Hippocampal formation (tissue), 2 donors: Measurements from ENCODE around the gene OR10A4.
"Not testable (repeated sequence)": the region's sequence is repeated elsewhere in the genome, so short reads cannot be mapped to it uniquely, and the experiment has no call there.

Experiments
- DNase-seq, 2 donors: peaks; one replicate each; lab custom pipeline; 2025; lab: John Stamatoyannopoulos, UW

The OR10A4 gene

DNA sequence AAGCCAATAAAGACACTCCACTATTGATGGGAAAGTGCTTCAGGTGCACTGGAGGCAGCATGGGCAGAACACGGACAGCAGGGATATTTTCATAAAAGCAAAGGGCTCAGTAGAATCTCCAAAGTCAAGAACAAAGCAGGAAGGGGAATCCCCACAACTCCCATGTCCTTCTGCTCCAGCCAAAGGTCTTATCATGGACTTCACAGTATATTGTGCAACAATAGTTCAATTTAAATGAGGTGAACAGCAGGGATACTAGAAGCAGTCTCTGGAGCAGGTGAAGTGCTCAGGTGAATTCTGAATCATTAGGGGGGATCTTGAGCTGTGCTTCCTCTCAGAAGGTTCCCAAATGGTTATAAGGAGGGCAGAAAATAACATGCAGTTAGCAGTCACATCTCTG, 22.5 kb downstream of the OR10A4 start:
- no peak for DNase-seq

DNA sequence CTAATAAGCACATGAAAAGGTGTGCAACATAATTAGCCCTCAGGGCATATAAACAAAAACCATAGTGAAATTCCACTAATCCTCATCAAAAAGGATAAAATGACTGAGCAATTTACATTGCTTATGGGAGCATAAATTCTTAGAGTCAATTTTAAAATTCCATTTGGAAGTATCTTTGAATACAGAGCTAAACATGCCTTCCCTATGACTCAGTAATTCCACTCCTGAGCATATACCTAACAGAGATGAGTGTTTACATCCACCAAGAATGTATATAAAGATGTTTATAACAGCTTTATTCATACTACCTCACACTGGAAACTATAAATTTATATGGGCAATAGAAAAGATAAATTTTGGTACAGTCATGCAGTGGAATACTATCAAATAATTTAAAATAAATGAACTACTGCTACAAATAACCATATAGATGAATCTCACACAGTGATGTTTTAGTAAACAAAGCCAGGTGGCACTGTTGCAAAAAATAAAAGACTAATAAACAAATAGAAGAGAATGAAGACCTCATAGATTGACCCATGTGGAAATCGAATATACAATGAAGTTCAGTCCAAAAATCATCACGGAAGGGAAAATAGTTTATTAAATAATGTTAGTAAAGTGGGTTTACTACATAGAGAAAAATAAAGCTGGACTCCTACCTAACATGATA, 24.0 kb downstream of the OR10A4 start:
- no peak for DNase-seq

DNA sequence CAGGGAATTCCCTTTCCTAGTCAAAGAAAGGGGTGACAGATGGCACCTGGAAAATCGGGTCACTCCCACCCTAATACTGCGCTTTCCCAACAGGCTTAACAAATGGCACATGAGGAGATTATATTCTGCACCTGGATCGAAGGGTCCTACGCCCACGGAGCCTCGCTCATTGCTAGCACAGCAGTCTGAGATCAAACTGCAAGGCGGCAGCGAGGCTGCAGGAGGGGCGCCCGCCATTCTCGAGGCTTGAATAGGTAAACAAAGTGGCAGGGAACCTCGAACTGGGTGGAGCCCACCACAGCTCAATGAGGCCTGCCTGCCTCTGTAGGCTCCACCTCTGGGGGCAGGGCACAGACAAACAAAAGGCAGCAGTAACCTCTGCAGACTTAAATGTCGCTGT, 28.4 kb downstream of the OR10A4 start:
- DNase-seq = not testable (repeated sequence)

- DNase-seq = no peak
Observed at GRCh38 chr11:6911378-6911777, 35.0 kb downstream of the OR10A4 start.

GRCh38 chr11:6911948-6912347, 35.5 kb downstream of the OR10A4 start:
- no peak for DNase-seq

GRCh38 chr11:6919698-6920097, 43.3 kb downstream of the OR10A4 start:
- DNase-seq = no peak

GRCh38 chr11:6920702-6921101, 44.3 kb downstream of the OR10A4 start, which contains the start of gene OR2D3:
OR2D3 (plus strand) TSS chr11:6921002; CDS start chr11:6921002, 0 bp downstream.
- DNase-seq = no peak

DNA sequence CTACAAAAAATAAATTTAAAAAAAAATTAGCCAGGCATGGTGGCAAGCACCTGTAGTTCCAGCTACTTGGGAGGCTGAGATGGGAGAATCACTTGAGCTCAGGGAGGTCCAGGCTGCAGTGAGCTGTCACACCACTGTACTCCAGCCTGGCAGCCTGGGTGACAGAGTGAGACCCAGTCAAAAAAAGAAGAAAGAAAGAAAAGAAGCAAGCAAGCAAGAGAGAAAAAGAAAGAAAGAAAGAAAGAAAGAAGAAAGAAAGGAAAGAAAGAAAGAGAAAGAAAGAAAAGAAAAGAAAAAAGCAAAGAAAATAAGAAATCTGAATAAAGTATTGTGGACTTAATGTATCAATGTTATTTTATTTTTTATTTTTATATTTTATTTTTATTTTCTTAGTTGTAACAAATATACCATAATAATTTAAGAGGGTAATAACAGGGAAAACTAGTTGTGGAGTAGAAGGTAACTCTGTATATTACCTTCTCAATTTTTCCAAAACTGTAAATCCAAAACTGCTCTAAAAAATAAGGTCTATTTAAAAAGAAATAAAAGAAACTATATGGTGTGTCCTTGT, 48.7 kb downstream of the OR10A4 start:
- DNase-seq = no peak

DNA sequence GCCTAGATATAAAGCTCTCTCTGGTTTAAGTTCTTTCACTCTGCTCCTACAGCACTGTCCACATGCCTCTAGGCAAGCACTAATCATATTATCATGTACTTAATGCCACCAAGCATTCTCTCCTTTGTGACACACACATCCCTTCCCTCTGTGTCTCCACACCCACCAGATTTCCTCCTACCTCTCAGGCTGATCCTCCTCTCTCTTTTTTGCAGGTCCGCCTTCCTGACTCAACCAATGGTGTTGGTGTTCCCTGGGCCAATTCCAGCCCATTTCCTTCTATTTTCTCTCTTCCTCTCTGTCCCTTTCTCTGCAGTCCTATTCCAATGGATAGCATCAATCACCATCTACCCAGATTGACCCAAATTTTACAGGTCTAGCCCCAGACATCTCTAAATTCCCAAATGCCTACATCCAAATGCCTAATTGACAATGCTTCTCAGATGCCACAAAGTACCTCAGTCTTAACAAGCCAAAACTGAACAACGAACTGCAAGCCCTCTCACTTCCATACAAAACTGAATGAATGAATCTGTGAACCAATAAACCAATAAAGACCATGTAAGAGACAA, 49.3 kb downstream of the OR10A4 start:
- no peak for DNase-seq

DNA sequence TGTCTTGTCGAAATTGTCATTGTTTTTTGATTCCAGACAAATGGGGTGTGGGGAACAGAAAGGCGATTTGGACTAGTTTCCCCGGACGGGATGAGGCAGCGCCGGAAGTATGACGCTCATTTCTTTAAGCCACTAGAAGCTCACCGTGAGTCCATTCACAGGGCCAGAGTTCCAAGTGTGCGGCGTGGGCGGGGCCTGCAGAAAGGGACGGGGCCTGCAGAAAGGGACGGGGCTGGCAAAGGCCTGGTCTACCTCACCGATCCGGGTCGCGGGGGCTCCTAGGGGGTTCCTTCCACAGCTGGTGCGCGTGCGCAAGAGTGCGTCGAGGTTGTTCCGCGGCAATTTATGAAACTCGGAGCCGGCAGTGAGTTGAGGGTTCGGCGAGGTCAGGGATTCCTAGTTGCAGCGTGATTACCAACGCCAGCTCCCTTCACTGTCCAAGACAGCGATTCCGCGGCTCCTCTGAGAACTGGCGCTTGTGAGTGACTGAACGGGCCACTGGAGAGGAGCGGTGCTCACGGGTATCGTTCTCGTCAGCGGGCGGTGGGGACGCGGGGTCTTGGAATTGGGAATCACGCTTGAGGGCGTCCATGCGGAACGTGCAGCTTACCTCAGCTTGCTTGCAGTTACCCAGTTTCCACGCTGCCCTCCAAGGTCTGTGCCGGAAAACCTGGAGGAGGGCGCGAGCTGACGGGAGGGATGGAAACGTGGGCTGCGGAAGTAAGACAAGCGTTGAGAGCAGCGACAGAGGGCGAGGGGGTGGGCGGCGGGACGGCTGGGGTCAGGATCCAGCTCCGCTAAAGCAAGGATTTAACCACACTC, 50.0 kb downstream of the OR10A4 start, which contains the start of gene ZNF215:
ZNF215 (plus strand) TSS at position 219 of the 822 bp plus-strand sequence. CDS start 5,847 bp downstream, outside the sequence.
- no peak for DNase-seq

GRCh38 chr11:6927030-6927617, 50.7 kb downstream of the OR10A4 start:
- no peak for DNase-seq
